NCI-H1105 (cell line): Measurements from ENCODE around the gene MPO.

Source experiments
- DNase-seq: peaks from one replicate; lab custom pipeline; 2025; lab: John Stamatoyannopoulos, UW

Gene MPO

GRCh38 chr17:58320163-58320558 lies 39.4 kb upstream of the MPO start:
- no peak for DNase-seq

- DNase-seq, result no peak
These were observed 38.7 kb upstream of the MPO start for GRCh38 chr17:58319173-58320162.

- no peak for DNase-seq
These were observed 38.0 kb upstream of the MPO start for GRCh38 chr17:58318627-58319172.

GRCh38 chr17:58318065-58318481 lies 37.3 kb upstream of the MPO start:
- no peak for DNase-seq

- no peak for DNase-seq
These were observed 36.8 kb upstream of the MPO start for GRCh38 chr17:58317421-58318064.

- DNase-seq, result no peak
These were observed 35.7 kb upstream of the MPO start for GRCh38 chr17:58316260-58316960.

GRCh38 chr17:58315750-58316149 lies 35.0 kb upstream of the MPO start:
- DNase-seq, result no peak

- DNase-seq, result no peak
These were observed 34.6 kb upstream of the MPO start for GRCh38 chr17:58315281-58315711.

GRCh38 chr17:58314706-58315015 lies 33.9 kb upstream of the MPO start:
- DNase-seq, result no peak

- no peak for DNase-seq
These were observed 33.3 kb upstream of the MPO start for GRCh38 chr17:58313815-58314705.

GRCh38 chr17:58312829-58313228 lies 32.1 kb upstream of the MPO start:
- DNase-seq, result no peak

GRCh38 chr17:58312021-58312630 lies 31.4 kb upstream of the MPO start:
- no peak for DNase-seq

- DNase-seq, result no peak
These were observed 30.7 kb upstream of the MPO start for GRCh38 chr17:58311429-58311894.

GRCh38 chr17:58310511-58311428 lies 30.0 kb upstream of the MPO start:
- no peak for DNase-seq

GRCh38 chr17:58309918-58310259 lies 29.2 kb upstream of the MPO start:
- DNase-seq, result no peak

GRCh38 chr17:58308985-58309917 lies 28.5 kb upstream of the MPO start:
- DNase-seq, result no peak

- DNase-seq, result no peak
These were observed 27.6 kb upstream of the MPO start for GRCh38 chr17:58308173-58308984.
